ENCODE measurements around the gene NGLY1. TPM values are rescaled to one million over a fixed set of nuclear protein-coding genes. Genes with fewer than 3 reads are reported as not detected.

The NGLY1 gene
- total RNA-seq, 1 experiment from 2014 or later, result 14.6 TPM

GRCh38 chr3:25686766-25687165 lies 96.5 kb downstream of the NGLY1 start:
- Histone ChIP-seq H3K4me1 (ENCODE audit: control insufficient read depth, insufficient read depth, low read length) (no peaks in the 10 kb centered on the region), H3K9me3 (ENCODE audit: control insufficient read depth, insufficient read depth, low read depth, low read length) (no peaks in the 10 kb centered on the region), H3K27me3 (ENCODE audit: control insufficient read depth, insufficient read depth, low read length) (peaks cover 3% of the 10 kb centered on the region; the same call in 1 of the 2 replicates), H3K36me3 (ENCODE audit: control insufficient read depth, insufficient read depth, low read length) (no peaks in the 10 kb centered on the region), H3K4me3 (ENCODE audit: low read depth in 2 of 2, low read length in 2 of 2) (no peak overlapping the region), H3K27ac (ENCODE audit: low read length) (no peak overlapping the region)
- in situ Hi-C loops (cut with HindIII; ENCODE audit: low pct_unique_long_range_greater_than_20kb, low sequenced_read_pairs), result no loop called here
- ATAC-seq (no peak), DNase-seq (ENCODE audit: low read depth, low spot score) (no peak)
- intact Hi-C loops (cut with micrococcal nuclease; ENCODE audit: unreplicated experiment), result no loop called here
- ChIA-PET CTCF (no interaction called here), POLR2A (no interaction called here)
- TF ChIP-seq SIN3A (IDR thresholded peaks at IDR 0.05; ENCODE audit: borderline replicate concordance, insufficient read depth, low read depth, low read length) (no peak), POLR2AphosphoS5 (IDR thresholded peaks at IDR 0.05; ENCODE audit: low read depth, low read length) (no peak), CTCF (IDR thresholded peaks at IDR 0.05) (no peak), REST (IDR thresholded peaks at IDR 0.05; ENCODE audit: insufficient read depth in 1 of 2, low read depth in 2 of 2, low read length in 1 of 2) (no peak), TCF7L2 (IDR thresholded peaks at IDR 0.05; ENCODE audit: low read depth, low read length) (no peak)
- no TSS peak for BruUV-seq (replicated peaks)

- no peak for DNase-seq (ENCODE audit: low read depth, low spot score)
- Histone ChIP-seq H3K4me1 (ENCODE audit: control insufficient read depth, insufficient read depth, low read length) (no peaks in the 10 kb centered on the region), H3K4me3 (ENCODE audit: low read depth in 2 of 2, low read length in 2 of 2) (no peak overlapping the region), H3K27me3 (ENCODE audit: control insufficient read depth, insufficient read depth, low read length) (no peaks in the 10 kb centered on the region), H3K36me3 (ENCODE audit: control insufficient read depth, insufficient read depth, low read length) (no peaks in the 10 kb centered on the region), H3K27ac (ENCODE audit: low read length) (no peak overlapping the region), H3K9me3 (ENCODE audit: control insufficient read depth, insufficient read depth, low read depth, low read length) (no peaks in the 10 kb centered on the region)
- ATAC-seq, result no peak
- intact Hi-C loops (cut with micrococcal nuclease; ENCODE audit: unreplicated experiment), result no loop called here
- CTCF ChIA-PET, result no interaction called here
- no peak for TF ChIP-seq REST (IDR thresholded peaks at IDR 0.05; ENCODE audit: insufficient read depth in 1 of 2, low read depth in 2 of 2, low read length in 1 of 2)
- no peak for TF ChIP-seq CTCF (IDR thresholded peaks at IDR 0.05)
- TF ChIP-seq TCF7L2 (IDR thresholded peaks at IDR 0.05; ENCODE audit: low read depth, low read length), result no peak
- no peak for TF ChIP-seq SIN3A (IDR thresholded peaks at IDR 0.05; ENCODE audit: borderline replicate concordance, insufficient read depth, low read depth, low read length)
- TF ChIP-seq POLR2AphosphoS5 (IDR thresholded peaks at IDR 0.05; ENCODE audit: low read depth, low read length), result no peak
- no TSS peak for BruUV-seq (replicated peaks)
- POLR2A ChIA-PET, result no interaction called here
- in situ Hi-C loops (cut with HindIII; ENCODE audit: low pct_unique_long_range_greater_than_20kb, low sequenced_read_pairs), result no loop called here
These were observed 99.4 kb downstream of the NGLY1 start for GRCh38 chr3:25683882-25684281.

Measured in Panc1 (cell line).